ENCODE results near the gene HSF4.

- TF ChIP-seq CTCF (conservative IDR thresholded peaks at IDR 0.05; ENCODE audit: low read depth, low read length) (no peak), EZH2 (IDR thresholded peaks at IDR 0.05; ENCODE audit: borderline replicate concordance, low read depth, low read length, poor library complexity, severe bottlenecking) (no peak)
These were observed 48.2 kb downstream of the HSF4 start for GRCh38 chr16:67212766-67213165.

Data from A673 (cell line).